WERI-Rb-1 (cell line): Measurements from ENCODE around the gene TSHZ2.

Experiments
- DNase-seq: peaks from one replicate; pipeline ENCODE4 v3.0.0-alpha.2; 2020
- H3K27ac ChIP-seq: fragments of 250-450 bp; sonication (Bioruptor Pico); 2 replicates; pipeline ENCODE4 v1.5.1; 2020; ENCODE audit warnings: mild to moderate bottlenecking, moderate library complexity
- H3K27me3 ChIP-seq: fragments of 250-450 bp; sonication (Bioruptor Pico); 2 replicates; pipeline ENCODE4 v1.5.1; 2021; ENCODE audit warnings: mild to moderate bottlenecking, low read depth, moderate library complexity; ENCODE audit not compliant: insufficient read depth, severe bottlenecking
- H3K36me3 ChIP-seq: fragments of 250-450 bp; sonication (Bioruptor Pico); 2 replicates; pipeline ENCODE4 v1.5.1; 2020; ENCODE audit warnings: mild to moderate bottlenecking, moderate library complexity
- H3K4me3 ChIP-seq: 2 replicates; pipeline ENCODE4 v1.5.1; 2011; ENCODE audit warnings: low read depth, mild to moderate bottlenecking, control low read depth, low read length
- H3K9me3 ChIP-seq: fragments of 250-450 bp; sonication (Bioruptor Pico); 2 replicates; pipeline ENCODE4 v1.5.1; 2021; ENCODE audit warnings: mild to moderate bottlenecking, moderate library complexity; ENCODE audit not compliant: severe bottlenecking
- CTCF ChIP-seq: IDR thresholded peaks from 2 replicates; pipeline ENCODE4 v1.5.1; 2011; ENCODE audit warnings: low read depth, mild to moderate bottlenecking, control low read depth, inconsistent platforms, low read length

The TSHZ2 gene

GRCh38 chr20:53510262-53510661 is 538.1 kb downstream of the TSHZ2 start:
- H3K4me3 ChIP-seq: no peak overlapping the region
- no peaks in the 10 kb centered on the region for H3K9me3 ChIP-seq
- H3K27me3 ChIP-seq: peaks cover 14% of the 10 kb centered on the region
- H3K27ac ChIP-seq: no peak overlapping the region
- H3K36me3 ChIP-seq: no peaks in the 10 kb centered on the region
- no peak for TF ChIP-seq CTCF
- no peak for DNase-seq

GRCh38 chr20:53510704-53511103 is 538.5 kb downstream of the TSHZ2 start:
- TF ChIP-seq CTCF: no peak
- DNase-seq: no peak
- no peaks in the 10 kb centered on the region for H3K9me3 ChIP-seq
- no peaks in the 10 kb centered on the region for H3K36me3 ChIP-seq
- H3K27ac ChIP-seq: no peak overlapping the region
- H3K27me3 ChIP-seq: peaks cover 15% of the 10 kb centered on the region
- H3K4me3 ChIP-seq: no peak overlapping the region

- peaks cover 15% of the 10 kb centered on the region for H3K27me3 ChIP-seq
- H3K9me3 ChIP-seq: no peaks in the 10 kb centered on the region
- H3K27ac ChIP-seq: no peak overlapping the region
- no peak for DNase-seq
- H3K36me3 ChIP-seq: no peaks in the 10 kb centered on the region
- no peak overlapping the region for H3K4me3 ChIP-seq
- no peak for TF ChIP-seq CTCF
Measured at GRCh38 chr20:53512076-53512475, 539.9 kb downstream of the TSHZ2 start.

- no peak overlapping the region for H3K4me3 ChIP-seq
- no peaks in the 10 kb centered on the region for H3K9me3 ChIP-seq
- peaks cover 15% of the 10 kb centered on the region for H3K27me3 ChIP-seq
- TF ChIP-seq CTCF: no peak
- no peaks in the 10 kb centered on the region for H3K36me3 ChIP-seq
- no peak for DNase-seq
- no peak overlapping the region for H3K27ac ChIP-seq
Measured at GRCh38 chr20:53513168-53513488, 541.0 kb downstream of the TSHZ2 start.

- no peaks in the 10 kb centered on the region for H3K9me3 ChIP-seq
- no peak overlapping the region for H3K4me3 ChIP-seq
- no peak for TF ChIP-seq CTCF
- no peaks in the 10 kb centered on the region for H3K36me3 ChIP-seq
- peaks cover 15% of the 10 kb centered on the region for H3K27me3 ChIP-seq
- DNase-seq: no peak
- no peak overlapping the region for H3K27ac ChIP-seq
Measured at GRCh38 chr20:53513489-53514298, 541.5 kb downstream of the TSHZ2 start.

- no peak overlapping the region for H3K4me3 ChIP-seq
- H3K27ac ChIP-seq: no peak overlapping the region
- H3K9me3 ChIP-seq: no peaks in the 10 kb centered on the region
- H3K36me3 ChIP-seq: no peaks in the 10 kb centered on the region
- DNase-seq: no peak
- no peak for TF ChIP-seq CTCF
- peaks cover 23% of the 10 kb centered on the region for H3K27me3 ChIP-seq
Measured at GRCh38 chr20:53515749-53516148, 543.6 kb downstream of the TSHZ2 start.
